ENCODE data around the gene CD226.
A peak's percentile ranks its signal among the peaks of the same experiment; 100 is the strongest.
"Not testable (repeated sequence)": the region's sequence is repeated elsewhere in the genome, so short reads cannot be mapped to it uniquely, and the experiment has no call there.

Gene CD226

GRCh38 chr18:69956665-69957620 is 9.3 kb upstream of the CD226 start:
- no peak for DNase-seq (ENCODE audit: low read depth)

- DNase-seq (ENCODE audit: low read depth), result no peak
Observed at GRCh38 chr18:69956057-69956456, 8.4 kb upstream of the CD226 start.

GRCh38 chr18:69954719-69955480 is 7.2 kb upstream of the CD226 start:
- no peak for DNase-seq (ENCODE audit: low read depth)

- DNase-seq (ENCODE audit: low read depth), result no peak
Observed at GRCh38 chr18:69953191-69953590, 5.5 kb upstream of the CD226 start.

GRCh38 chr18:69951182-69951581 is 3.5 kb upstream of the CD226 start:
- DNase-seq (ENCODE audit: low read depth), result no peak

- DNase-seq (ENCODE audit: low read depth), result no peak
Observed at GRCh38 chr18:69949538-69949936, 1.9 kb upstream of the CD226 start.

- DNase-seq (ENCODE audit: low read depth), result peak; percentile 44
Observed at GRCh38 chr18:69948919-69949537, 1.4 kb upstream of the CD226 start.

GRCh38 chr18:69948256-69948655 is 583 bp upstream of the CD226 start:
- DNase-seq (ENCODE audit: low read depth), result no peak

GRCh38 chr18:69946608-69947155 is 991 bp downstream of the CD226 start:
- no peak for DNase-seq (ENCODE audit: low read depth)

- DNase-seq (ENCODE audit: low read depth), result no peak
Observed at GRCh38 chr18:69945220-69946114, 2.2 kb downstream of the CD226 start.

GRCh38 chr18:69944436-69944835 is 3.2 kb downstream of the CD226 start:
- DNase-seq (ENCODE audit: low read depth), result no peak

GRCh38 chr18:69943021-69943420 is 4.7 kb downstream of the CD226 start:
- no peak for DNase-seq (ENCODE audit: low read depth)

GRCh38 chr18:69941183-69941582 is 6.5 kb downstream of the CD226 start:
- no peak for DNase-seq (ENCODE audit: low read depth)

- not testable (repeated sequence) for DNase-seq (ENCODE audit: low read depth)
Observed at GRCh38 chr18:69939812-69940211, 7.9 kb downstream of the CD226 start.

GRCh38 chr18:69936191-69936558 is 11.5 kb downstream of the CD226 start:
- no peak for DNase-seq (ENCODE audit: low read depth)

GRCh38 chr18:69935319-69936190 is 12.1 kb downstream of the CD226 start:
- DNase-seq (ENCODE audit: low read depth), result peak; percentile 80

GRCh38 chr18:69934601-69935265 is 12.9 kb downstream of the CD226 start:
- no peak for DNase-seq (ENCODE audit: low read depth)

- DNase-seq (ENCODE audit: low read depth), result no peak
Observed at GRCh38 chr18:69929041-69929774, 18.5 kb downstream of the CD226 start.

GRCh38 chr18:69916412-69916811 is 31.3 kb downstream of the CD226 start:
- DNase-seq (ENCODE audit: low read depth), result no peak
